Lower leg skin (tissue), 3 donors: ENCODE data around the gene TRMT11.

Experiments used
- POLR2A ChIP-seq, 2 donors: fragments of 450-650 bp; IDR thresholded peaks; one replicate each; pipeline ENCODE4 v1.6.1; 2016 to 2017; ENCODE audit warnings: antibody characterized with exemption in 2 of 2, mild to moderate bottlenecking in 1 of 2, moderate library complexity in 1 of 2
- TF ChIP-seq, protein P1 (sequence below), 3 donors: fragments of 450-650 bp; IDR thresholded peaks; one replicate each; pipeline ENCODE4 v1.5.1; 2016; ENCODE audit warnings: antibody characterized with exemption in 3 of 3, mild to moderate bottlenecking in 3 of 3, moderate library complexity in 2 of 3

DNA sequence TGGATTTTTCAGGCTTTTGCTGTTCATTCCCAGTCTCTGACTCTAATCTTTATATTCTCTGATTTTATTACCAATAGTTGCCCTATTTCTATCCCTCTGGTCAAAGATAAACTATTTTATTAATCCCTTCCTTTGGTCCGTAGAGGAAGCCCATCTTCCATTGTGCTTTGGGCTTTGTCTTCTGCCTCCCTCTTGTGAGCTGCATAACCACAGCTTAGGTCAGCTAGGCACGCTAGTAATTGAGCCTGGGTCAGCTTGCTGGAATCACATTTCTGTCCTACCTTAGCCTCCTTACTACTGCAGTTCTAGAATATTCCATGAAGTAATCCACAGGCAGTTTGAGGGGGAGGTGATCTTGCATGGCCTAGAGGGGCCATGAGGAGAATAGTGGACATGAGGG lies 49.4 kb downstream of the TRMT11 start:
- TF ChIP-seq, protein P1, sequence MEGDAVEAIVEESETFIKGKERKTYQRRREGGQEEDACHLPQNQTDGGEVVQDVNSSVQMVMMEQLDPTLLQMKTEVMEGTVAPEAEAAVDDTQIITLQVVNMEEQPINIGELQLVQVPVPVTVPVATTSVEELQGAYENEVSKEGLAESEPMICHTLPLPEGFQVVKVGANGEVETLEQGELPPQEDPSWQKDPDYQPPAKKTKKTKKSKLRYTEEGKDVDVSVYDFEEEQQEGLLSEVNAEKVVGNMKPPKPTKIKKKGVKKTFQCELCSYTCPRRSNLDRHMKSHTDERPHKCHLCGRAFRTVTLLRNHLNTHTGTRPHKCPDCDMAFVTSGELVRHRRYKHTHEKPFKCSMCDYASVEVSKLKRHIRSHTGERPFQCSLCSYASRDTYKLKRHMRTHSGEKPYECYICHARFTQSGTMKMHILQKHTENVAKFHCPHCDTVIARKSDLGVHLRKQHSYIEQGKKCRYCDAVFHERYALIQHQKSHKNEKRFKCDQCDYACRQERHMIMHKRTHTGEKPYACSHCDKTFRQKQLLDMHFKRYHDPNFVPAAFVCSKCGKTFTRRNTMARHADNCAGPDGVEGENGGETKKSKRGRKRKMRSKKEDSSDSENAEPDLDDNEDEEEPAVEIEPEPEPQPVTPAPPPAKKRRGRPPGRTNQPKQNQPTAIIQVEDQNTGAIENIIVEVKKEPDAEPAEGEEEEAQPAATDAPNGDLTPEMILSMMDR (IDR thresholded peaks at IDR 0.05), result no peak
- no peak for TF ChIP-seq POLR2A (IDR thresholded peaks at IDR 0.05)
